GM12872 (cell line): ENCODE results near the gene CISD3.

Source experiments
- CTCF ChIP-seq: IDR thresholded peaks from 3 replicates; pipeline ENCODE4 v1.5.1; 2011; ENCODE audit warnings: low read depth, mild to moderate bottlenecking, low read length, moderate library complexity; ENCODE audit not compliant: insufficient read depth

Gene CISD3

DNA sequence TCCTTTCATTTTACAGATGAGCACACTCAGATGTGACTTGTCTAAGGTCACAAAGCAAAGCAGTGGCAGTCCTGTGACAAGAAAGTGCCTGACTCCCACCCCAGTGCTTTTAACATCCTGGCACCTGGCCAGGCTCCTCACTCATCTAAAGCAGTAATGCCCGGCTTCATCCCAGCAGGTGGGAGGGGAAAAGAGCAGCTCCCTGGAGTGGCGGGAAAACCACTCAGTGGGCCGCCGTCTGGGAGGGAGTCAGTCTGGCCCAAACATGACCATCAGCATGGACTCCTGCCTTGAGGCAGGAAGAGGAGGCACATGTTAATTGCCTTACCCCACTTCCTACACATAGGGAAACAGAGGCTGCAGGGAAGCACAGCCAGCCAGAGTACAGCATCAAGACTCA lies 15.4 kb downstream of the CISD3 start:
- no peak for TF ChIP-seq CTCF

- no peak for TF ChIP-seq CTCF
Measured at GRCh38 chr17:38746004-38746848, 16.1 kb downstream of the CISD3 start.

DNA sequence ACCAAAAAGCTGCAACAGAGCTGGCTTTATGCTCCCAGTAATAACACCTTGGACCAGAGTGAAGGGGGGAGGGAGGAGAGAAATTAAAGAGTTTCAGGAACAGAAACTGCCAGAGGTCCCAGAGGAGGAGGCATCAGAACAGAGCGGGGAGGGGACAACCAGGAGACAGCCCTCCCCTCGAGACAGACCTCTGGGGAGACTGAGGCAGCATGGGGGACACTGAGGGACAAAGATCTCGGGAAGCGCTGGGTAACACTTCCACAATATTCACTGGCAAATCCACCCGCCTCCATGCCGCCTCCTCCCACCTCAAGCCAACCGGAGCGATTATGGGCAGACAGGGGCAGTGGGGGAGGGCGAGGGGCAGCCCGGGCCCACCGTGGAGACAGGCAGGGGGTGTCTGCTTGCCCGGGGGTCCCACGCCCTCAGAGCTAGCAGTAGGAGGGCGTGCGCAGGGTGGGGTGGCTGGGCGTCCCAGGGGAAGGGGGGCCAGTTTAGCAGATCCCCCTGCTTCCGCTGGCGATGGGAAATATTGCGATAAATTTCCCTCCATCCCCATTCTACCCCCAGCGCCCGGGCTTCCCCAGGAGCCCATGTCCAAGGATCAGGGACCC lies 16.8 kb downstream of the CISD3 start:
- TF ChIP-seq CTCF = no peak

DNA sequence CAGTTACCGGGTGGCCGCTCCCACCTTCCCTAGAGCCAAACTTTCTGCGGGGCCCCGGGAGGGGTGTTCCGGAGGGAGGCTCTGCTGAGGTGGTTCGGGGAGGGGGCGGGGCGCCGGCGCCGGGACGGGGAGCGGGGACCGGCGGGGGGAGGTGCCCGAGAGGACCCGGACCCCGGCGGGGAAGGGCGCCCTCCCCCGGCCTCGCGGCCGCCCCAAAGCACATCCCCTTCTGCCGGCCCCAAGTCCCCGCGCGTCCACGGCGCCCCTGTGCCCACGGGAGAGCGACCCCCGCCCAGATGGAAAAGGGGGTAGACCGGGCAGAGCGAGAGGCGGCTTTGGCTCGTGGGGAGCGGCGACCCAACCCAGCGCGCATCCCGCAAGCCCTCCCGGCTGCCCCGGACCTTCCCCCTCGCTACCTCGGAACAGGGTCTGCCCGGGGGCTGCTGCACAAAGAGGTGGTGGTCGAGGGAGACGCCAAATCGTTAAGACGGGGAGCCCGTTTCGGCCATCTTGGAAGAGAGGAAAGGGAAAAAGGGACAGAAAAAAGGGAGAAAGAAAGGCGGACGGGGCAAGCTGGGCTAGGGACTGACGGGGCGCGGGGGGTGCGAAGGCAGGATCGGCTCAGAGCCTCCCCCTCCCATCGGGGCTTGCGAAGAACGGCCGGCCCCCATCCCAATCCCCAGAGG lies 17.5 kb downstream of the CISD3 start:
- no peak for TF ChIP-seq CTCF

GRCh38 chr17:38748149-38748891 lies 18.2 kb downstream of the CISD3 start, which contains the start of gene PCGF2:
TSS of gene PCGF2 (minus strand) at chr17:38748336. CDS start at chr17:38740402, 7,934 bp downstream.
- TF ChIP-seq CTCF = no peak

DNA sequence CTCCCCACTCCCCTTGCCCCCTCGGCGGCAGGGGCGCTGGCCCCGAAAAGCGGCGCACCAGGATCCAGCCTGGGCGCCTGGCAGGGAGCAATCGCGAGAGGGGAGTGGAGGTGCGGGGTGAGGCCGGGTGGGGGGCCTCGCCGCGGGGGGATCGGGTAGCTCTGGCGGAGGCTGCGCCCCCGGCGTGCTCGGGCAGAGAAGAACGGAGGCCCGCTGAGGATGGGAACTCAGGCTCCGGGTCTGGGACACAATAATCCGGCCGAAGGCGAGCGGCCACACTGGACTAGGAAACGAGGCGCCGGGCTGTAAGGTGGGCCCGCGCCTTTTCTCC lies 18.7 kb downstream of the CISD3 start:
- TF ChIP-seq CTCF = no peak
